Lower leg skin (tissue), 3 donors: ENCODE results near the gene SHOX.

Source experiments
- POLR2A ChIP-seq, 2 donors: fragments of 450-650 bp; IDR thresholded peaks; one replicate each; pipeline ENCODE4 v1.6.1; 2016 to 2017; ENCODE audit warnings: antibody characterized with exemption in 2 of 2, mild to moderate bottlenecking in 1 of 2, moderate library complexity in 1 of 2
- TF ChIP-seq, protein P1 (sequence below), 3 donors: fragments of 450-650 bp; IDR thresholded peaks; one replicate each; pipeline ENCODE4 v1.5.1; 2016; ENCODE audit warnings: antibody characterized with exemption in 3 of 3, mild to moderate bottlenecking in 3 of 3, moderate library complexity in 2 of 3

DNA sequence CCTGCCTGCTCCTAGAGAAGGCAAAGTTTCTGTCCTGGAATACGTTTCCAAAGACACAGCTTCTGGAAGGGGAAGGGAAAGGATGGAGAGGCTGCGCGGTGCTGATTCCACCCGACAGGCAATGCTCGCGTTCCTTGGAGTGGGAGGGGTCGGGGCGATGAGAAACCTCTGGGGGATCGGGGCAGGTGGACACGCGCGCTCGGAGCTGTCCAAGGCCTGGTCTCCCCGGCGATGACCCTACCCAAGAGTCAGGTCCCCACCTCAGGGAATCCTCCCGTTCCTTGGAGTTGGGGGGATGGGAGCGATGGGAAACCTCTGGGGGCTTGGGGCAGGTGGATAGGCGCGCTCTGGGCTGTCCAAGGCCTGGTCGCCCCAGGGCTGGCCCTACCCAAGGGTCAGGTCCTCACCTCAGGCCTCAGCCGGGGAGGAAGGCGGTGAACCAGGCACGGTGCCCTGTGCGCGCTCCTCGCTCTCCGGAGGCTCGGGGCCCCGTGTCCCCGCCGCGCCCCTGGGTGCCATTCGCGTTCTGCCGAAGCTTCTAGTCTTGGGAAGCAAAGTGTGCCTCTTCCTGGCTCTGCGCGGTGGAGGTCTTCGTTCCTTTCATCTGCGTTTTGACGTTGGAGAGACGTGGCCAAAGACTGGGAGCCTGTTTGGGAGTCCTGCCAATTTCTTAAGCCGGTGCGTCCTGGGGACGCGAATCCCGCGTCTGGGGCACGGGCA lies 10.6 kb upstream of the SHOX start:
- no peak for TF ChIP-seq POLR2A (IDR thresholded peaks at IDR 0.05)
- TF ChIP-seq, protein P1, sequence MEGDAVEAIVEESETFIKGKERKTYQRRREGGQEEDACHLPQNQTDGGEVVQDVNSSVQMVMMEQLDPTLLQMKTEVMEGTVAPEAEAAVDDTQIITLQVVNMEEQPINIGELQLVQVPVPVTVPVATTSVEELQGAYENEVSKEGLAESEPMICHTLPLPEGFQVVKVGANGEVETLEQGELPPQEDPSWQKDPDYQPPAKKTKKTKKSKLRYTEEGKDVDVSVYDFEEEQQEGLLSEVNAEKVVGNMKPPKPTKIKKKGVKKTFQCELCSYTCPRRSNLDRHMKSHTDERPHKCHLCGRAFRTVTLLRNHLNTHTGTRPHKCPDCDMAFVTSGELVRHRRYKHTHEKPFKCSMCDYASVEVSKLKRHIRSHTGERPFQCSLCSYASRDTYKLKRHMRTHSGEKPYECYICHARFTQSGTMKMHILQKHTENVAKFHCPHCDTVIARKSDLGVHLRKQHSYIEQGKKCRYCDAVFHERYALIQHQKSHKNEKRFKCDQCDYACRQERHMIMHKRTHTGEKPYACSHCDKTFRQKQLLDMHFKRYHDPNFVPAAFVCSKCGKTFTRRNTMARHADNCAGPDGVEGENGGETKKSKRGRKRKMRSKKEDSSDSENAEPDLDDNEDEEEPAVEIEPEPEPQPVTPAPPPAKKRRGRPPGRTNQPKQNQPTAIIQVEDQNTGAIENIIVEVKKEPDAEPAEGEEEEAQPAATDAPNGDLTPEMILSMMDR (IDR thresholded peaks at IDR 0.05), result no peak
